HG03175 (cell line): Measurements from ENCODE around the gene THEMIS.
A peak's percentile ranks its signal among the peaks of the same experiment; 100 is the strongest.

Experiments
- ATAC-seq: cut with Tn5 transposase; IDR thresholded peaks from one replicate; pipeline ENCODE4 v1.9.1; 2021; ENCODE audit warnings: mild to moderate bottlenecking, moderate library complexity; ENCODE audit not compliant: unreplicated experiment

THEMIS gene

DNA sequence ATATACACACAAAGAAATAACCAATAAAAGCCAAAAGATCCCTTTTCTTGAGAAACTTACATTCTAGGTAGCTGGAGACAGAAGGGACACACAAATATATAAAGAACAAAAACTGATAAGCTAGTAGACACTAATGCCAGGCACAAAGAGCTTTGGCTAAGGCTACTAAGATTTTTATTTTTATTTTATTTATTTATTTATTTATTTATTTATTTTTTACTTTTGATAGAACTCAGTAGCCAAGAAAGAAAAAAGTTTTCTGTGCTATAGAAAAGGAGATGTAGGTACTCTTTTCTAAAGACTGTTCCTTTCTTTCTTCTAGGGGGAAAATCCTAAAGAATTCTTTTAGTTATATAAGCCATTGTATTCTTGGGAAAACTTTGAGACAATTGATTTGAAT lies 34.1 kb downstream of the THEMIS start:
- no peak for ATAC-seq

DNA sequence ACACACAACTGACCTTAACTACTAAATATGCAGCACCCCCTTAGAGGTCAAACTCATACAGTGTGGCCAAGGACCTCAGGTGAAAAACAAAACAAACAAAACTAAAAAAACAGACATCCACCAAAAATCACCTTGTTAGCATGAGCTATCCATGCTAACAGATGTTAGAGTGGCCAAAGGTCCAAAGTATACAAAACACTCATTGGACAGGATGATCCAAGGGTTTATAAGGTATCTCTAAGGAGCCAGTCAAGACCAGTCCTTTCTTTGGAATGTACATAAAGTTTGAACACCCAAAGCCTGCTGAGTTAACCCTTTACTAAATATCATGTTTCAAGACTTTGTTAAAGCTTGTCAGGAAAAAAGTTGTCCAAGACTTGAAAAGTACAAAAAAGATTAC lies 35.8 kb downstream of the THEMIS start:
- ATAC-seq: no peak

GRCh38 chr6:127864701-127865100 lies 36.2 kb downstream of the THEMIS start:
- no peak for ATAC-seq

GRCh38 chr6:127860723-127861122 lies 40.1 kb downstream of the THEMIS start:
- no peak for ATAC-seq

DNA sequence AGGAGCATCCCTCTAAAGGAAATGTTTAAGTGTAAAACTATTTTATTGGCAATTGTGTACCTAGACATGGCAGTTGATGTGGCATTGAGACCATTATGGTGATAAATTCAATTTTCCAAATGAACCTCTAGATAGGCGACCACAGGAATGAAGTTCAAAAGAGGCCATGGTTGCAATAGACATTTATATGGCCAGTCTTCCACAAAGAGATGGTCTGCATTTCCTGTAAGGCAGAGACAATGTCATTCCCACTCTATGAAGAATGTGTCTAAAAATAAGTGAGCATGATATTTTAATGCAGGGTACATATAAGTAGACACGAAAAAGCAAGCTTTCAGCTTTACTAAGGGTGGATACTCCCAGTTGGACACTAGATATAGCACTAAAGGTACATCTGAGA lies 40.9 kb downstream of the THEMIS start:
- no peak for ATAC-seq

- ATAC-seq: no peak
These were observed 42.0 kb downstream of the THEMIS start for GRCh38 chr6:127858727-127859391.

DNA sequence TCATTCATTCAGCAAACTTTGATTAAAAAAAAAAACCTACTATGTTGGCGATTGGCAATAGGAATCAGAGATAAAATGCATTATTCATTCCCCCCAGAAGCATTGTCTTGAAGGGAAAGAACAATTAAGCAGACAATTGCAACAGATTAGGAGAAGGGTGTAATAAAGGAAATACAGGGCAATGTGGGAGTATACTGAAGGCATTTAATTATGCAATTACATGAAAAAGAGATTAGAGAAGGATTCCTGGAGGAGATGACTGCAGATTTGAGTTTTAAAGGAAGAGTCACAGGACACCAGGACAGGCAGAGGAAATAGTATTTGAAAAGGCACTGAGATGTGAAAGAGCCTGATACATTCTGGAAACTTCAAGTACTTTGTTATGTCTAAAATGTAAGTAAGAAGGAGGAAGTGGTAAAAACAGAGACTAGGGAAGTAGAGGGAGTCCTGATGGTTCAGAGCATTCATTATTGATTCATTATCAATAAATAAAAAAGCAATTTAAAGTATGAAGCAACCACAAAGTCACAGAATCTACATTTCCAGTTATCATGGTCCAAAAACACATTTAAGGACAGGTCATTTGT lies 43.7 kb downstream of the THEMIS start:
- no peak for ATAC-seq

DNA sequence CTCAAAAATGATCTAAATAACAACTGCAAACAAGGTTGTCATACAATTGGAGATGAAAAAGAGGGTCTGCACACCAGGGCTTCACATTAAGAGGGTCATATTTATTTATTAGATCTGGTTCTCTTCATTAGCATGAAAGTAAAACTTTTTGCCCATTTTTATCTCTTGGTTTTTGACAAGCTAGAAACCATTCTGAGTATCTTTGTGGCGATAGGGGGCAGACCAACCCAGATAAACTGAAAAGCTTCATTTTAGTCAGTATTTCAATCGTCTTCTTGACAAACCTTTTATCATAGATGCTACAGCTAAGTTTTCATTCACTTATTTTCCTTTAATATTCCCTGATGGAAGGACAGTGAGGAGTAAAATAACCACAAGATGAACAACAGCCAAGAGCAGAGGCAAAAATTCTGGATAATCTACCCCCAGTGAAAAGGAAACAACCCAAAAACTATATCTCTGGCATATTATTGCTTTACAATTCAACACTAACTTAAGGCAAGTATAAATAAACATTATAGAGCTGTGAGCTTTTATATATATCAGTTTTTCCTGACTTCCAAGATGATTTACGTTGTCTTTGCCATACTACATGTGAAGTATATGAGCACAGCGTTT lies 45.2 kb downstream of the THEMIS start:
- peak; percentile 55 for ATAC-seq

DNA sequence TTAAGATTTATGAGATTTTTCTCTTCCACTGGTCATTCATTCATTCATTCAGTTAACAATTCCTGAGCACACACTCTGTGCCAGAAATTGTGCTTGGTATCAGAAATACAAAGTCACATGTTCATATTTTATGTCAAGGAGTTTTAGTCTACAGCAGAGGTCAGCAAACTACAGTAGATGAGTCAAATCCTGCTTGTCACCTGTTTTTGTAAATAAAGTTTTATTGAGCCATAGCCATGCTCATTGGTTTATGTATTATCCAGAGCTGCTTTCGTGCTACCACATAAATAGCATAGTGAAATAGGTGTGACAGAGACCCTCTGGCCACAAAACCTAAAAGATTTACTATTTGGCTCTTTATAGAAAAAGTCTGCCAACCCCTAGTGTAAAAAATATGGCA lies 46.8 kb downstream of the THEMIS start:
- ATAC-seq: no peak

- ATAC-seq: no peak
These were observed 49.7 kb downstream of the THEMIS start for GRCh38 chr6:127851197-127851596.

DNA sequence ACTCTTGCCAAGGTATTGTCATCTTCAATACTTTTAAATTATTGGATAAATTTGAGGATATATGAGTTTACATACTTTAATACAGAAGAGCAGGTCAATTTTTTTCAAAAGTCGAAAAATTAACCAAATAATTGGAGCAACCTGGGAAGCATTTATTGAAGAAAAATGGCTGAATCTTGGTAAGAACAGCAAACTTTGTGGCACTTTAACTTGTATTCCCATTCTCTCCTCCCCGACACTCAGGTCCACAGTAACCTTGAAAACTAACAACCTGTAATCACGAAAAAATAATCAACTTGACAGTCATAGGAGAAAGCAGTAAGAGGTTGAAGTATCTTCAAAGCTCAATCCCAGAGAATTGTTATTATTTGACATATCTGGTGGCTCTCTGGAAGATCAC lies 55.6 kb downstream of the THEMIS start:
- ATAC-seq: no peak

DNA sequence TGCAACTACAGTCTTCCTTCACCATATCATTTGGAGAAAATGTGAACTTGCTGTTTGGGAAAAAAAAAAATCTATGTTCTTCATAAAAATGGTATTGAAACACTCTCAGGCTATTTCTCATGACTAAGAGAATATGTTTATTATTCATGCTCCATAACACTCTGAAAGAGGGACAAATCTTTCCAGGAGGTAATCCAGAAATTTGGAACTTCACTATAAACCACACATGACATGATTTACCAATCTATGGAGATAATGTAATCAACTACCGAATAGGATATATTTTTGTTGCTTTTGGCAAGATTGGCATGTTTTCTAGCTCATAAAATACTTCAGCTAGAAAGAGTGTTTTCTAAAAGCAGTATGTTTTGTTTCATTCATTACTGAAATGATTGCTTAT lies 56.3 kb downstream of the THEMIS start:
- no peak for ATAC-seq

DNA sequence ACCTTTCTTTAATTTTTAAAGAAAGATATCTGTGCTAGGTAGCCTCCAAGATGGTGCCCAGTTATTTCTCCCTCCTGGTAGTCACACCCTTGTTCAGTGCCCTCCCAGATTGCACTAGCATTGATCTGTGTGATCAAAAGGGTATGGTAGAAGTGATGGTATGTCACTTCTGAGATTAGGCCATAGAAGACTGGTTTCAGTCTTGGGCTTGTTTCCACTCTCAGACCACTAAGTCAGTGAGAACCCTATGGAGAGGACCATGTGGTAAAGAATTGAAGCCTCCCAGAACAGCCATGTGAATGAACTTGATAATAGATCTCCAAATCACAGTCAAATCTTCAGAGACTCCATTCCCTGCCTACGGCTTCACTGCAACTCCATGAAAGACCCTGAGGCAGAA lies 57.3 kb downstream of the THEMIS start:
- no peak for ATAC-seq

DNA sequence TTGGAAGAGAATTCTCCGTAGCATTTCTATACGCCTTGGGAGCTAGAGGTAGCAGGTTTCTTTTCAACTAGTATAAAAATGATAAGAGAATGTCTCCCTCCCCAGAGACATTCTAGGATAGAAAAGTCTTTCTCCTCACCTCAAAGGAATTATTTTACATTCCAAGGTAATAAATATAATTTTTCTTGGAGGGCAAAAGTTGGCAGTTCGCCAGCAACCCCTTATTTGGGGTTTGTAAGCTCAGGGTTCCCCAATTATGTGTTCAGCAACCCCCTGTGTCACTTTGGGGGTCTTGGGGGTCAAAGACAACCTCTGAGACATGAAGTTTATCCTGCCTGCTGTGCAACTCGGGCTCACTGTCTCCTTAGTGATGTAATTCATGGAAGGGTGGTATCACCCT lies 58.3 kb downstream of the THEMIS start:
- ATAC-seq: no peak

DNA sequence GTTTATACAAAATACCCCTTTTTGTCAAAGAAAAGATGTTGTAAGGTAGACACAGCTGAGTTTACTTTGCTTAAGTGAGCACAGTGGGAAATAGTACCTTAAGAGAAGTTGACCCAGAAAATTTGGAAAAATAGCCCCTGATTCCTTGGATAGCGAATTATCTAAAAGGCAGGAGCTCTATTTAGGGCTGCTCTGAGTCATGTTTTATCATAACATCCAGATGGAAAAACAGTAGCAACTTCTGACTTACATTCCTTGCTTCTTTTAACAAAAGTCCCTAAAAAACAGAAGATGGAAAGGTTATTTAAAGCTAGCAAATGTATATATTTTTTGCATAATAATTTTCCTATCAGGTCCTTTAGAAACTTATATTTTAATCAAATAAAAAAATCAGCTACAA lies 59.0 kb downstream of the THEMIS start:
- ATAC-seq: no peak

- ATAC-seq: no peak
These were observed 66.7 kb downstream of the THEMIS start for GRCh38 chr6:127834136-127834535.

DNA sequence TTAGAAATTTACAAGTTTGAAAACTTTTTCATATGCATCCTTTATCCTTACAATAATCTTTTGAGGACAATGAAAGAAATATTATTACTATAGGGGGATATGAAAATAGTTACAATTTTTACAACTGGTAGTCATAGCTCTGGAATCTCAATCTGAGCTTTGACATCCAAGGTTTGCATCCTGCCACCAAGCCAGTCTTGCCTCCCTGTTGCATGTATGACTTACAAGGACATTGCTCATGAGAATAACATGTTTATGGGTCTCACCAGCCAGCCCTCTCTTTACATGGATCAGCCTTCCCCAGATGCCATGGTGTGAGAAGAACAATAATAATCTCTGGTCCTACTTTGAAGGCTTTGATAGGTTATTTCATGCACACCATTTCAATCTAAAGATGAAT lies 67.5 kb downstream of the THEMIS start:
- ATAC-seq: no peak

- no peak for ATAC-seq
These were observed 68.5 kb downstream of the THEMIS start for GRCh38 chr6:127832381-127832780.

- ATAC-seq: no peak
These were observed 76.8 kb downstream of the THEMIS start for GRCh38 chr6:127824061-127824460.

- no peak for ATAC-seq
These were observed 79.4 kb downstream of the THEMIS start for GRCh38 chr6:127821431-127821830.

DNA sequence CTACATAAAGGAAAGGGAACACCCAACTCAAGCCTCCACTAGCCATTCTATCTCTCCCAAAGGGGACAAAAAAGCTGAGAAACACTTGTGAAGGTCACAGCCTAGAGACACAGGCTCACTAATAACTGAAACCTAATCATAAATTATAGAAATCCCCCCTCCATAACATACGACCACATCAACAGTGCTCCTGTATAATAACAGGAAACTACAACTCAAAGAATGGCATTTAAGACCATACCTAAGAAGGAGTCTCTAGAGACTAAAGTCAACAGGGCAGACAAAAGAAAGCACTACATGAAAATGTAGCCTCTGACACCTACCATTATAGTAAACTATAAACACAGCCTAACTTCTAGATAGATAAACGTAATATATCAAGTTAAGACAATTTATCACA lies 82.7 kb downstream of the THEMIS start:
- no peak for ATAC-seq

- no peak for ATAC-seq
These were observed 84.2 kb downstream of the THEMIS start for GRCh38 chr6:127816643-127817042.

DNA sequence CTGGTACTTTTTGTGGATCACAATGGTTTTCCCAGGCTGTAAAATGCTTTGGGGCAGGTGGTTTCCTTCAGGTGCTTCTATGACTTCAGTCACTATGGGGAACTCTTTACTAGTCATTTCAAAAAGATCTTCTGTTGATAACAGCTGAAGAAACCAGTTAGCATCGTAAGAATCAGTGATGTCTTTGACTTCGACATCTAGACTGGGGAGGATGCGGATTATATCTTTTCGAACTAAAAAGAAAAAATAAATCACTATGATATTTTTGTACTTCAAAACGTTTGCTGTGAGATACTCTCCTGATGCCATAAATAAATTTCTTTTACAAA lies 87.2 kb downstream of the THEMIS start:
- ATAC-seq: no peak
